Measurements from ENCODE around the gene CHPF2.

The CHPF2 gene

DNA sequence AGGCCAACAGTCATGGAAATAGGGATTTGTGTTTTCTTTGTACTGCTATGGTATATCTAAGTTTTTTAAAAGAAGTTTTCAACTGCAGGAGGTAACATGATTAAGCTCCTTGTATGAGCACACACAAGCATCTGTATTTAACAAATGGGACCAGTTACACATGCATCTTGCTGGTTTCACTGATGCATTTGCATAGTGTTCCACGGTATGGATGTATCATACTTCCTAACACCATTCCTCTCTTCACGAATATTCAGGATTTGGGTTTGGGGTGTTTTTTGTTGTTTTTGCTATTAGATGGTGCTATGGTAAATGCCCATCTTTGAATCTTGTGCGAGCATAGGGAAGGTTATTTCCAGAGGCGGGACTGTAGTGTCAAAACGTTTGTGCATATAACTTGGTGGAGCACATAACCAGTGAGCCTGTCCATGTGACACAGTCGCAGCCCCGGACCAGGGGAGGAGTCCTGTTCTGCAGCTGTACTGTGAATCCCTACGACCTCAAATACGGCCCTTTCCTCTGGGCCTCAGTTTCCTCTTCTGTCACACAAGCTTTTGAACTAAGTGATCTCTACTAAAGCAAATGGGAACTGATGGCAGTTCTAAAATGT is 23.9 kb upstream of the CHPF2 start:
- Histone ChIP-seq H3K36me3 (peaks cover 8% of the 10 kb centered on the region), H3K4me1 (no peaks in the 10 kb centered on the region; the same call in 1 of the 2 replicates), H3K9me3 (no peaks in the 10 kb centered on the region), H3K4me3 (ENCODE audit: low read depth, low read length) (no peak overlapping the region), H3K27me3 (peaks cover 22% of the 10 kb centered on the region)
- no peak for DNase-seq
- no peak for TF ChIP-seq CTCF (IDR thresholded peaks at IDR 0.05; ENCODE audit: low read depth, low read length)

- peaks cover 21% of the 10 kb centered on the region for H3K36me3 ChIP-seq
- peaks cover 12% of the 10 kb centered on the region for H3K27me3 ChIP-seq
- no peaks in the 10 kb centered on the region; the same call in 1 of the 2 replicates for H3K4me1 ChIP-seq
- DNase-seq: no peak
- no peak overlapping the region for H3K4me3 ChIP-seq (ENCODE audit: low read depth, low read length)
- no peaks in the 10 kb centered on the region for H3K9me3 ChIP-seq
- TF ChIP-seq CTCF (IDR thresholded peaks at IDR 0.05; ENCODE audit: low read depth, low read length): no peak
Observed at GRCh38 chr7:151209588-151209987, 22.7 kb upstream of the CHPF2 start.

GRCh38 chr7:151210087-151210854 is 22.0 kb upstream of the CHPF2 start, which contains the start of gene H2BK1:
TSS of gene H2BK1 (minus strand) at chr7:151210488. CDS start at chr7:151210318, 170 bp downstream.
- Histone ChIP-seq H3K27me3 (peaks cover 8% of the 10 kb centered on the region), H3K4me3 (ENCODE audit: low read depth, low read length) (no peak within 1 kb of the TSS), H3K9me3 (no peaks in the 10 kb centered on the region), H3K36me3 (peaks cover 28% of the 10 kb centered on the region), H3K4me1 (no peaks in the 10 kb centered on the region; the same call in 1 of the 2 replicates)
- DNase-seq: no peak
- TF ChIP-seq CTCF (IDR thresholded peaks at IDR 0.05; ENCODE audit: low read depth, low read length): no peak

GRCh38 chr7:151211155-151211772 is 21.0 kb upstream of the CHPF2 start:
- DNase-seq: no peak
- Histone ChIP-seq H3K36me3 (peaks cover 37% of the 10 kb centered on the region), H3K27me3 (peaks cover under 1% of the 10 kb centered on the region), H3K4me3 (ENCODE audit: low read depth, low read length) (no peak overlapping the region), H3K9me3 (no peaks in the 10 kb centered on the region), H3K4me1 (no peaks in the 10 kb centered on the region; the same call in 1 of the 2 replicates)
- no peak for TF ChIP-seq CTCF (IDR thresholded peaks at IDR 0.05; ENCODE audit: low read depth, low read length)

GRCh38 chr7:151212626-151213025 is 19.7 kb upstream of the CHPF2 start:
- no peak for TF ChIP-seq CTCF (IDR thresholded peaks at IDR 0.05; ENCODE audit: low read depth, low read length)
- no peaks in the 10 kb centered on the region for H3K27me3 ChIP-seq
- no peak overlapping the region for H3K4me3 ChIP-seq (ENCODE audit: low read depth, low read length)
- peaks cover 49% of the 10 kb centered on the region for H3K36me3 ChIP-seq
- H3K9me3 ChIP-seq: no peaks in the 10 kb centered on the region
- no peak for DNase-seq
- no peaks in the 10 kb centered on the region for H3K4me1 ChIP-seq
